Endothelial cell of umbilical vein (primary cell): ENCODE data around the gene GANC. TPM values are rescaled to one million over a fixed set of nuclear protein-coding genes. Genes with fewer than 3 reads are reported as not detected.

Source experiments
- BruUV-seq: library from RNA; stranded (reverse); fragments of 400-500 nt; replicated peaks from 2 replicates; lab custom pipeline; 2021; lab: Mats Ljungman, UMichigan
- CTCF ChIA-PET: fragments of 300-600, 350-600 bp; sonication (Branson Sonifier 250); formaldehyde crosslinking; loops from one replicate; lab custom pipeline; 2021; ENCODE audit warnings: antibody characterized with exemption, inconsistent platforms; lab: Charles Lee
- POLR2A ChIA-PET: fragments of 300-600, 350-600 bp; sonication (Branson Sonifier 250); formaldehyde crosslinking; loops from one replicate; lab custom pipeline; 2021; ENCODE audit warnings: antibody characterized with exemption, inconsistent platforms; lab: Charles Lee
- DNase-seq: peaks from one replicate; pipeline ENCODE4 v3.0.0-alpha.2; 2011; ENCODE audit warnings: low read depth, low spot score
- FAIRE-seq: peaks from 2 replicates; lab custom pipeline; 2011; peaks lifted over from hg19 to GRCh38; lab: Jason Lieb, UNC
- H2AFZ ChIP-seq: 2 replicates; pipeline ENCODE4 v1.6.0; 2012; ENCODE audit warnings: low read depth, low read length, control low read depth, inconsistent platforms
- H3K27ac ChIP-seq: 2 replicates; pipeline ENCODE4 v1.5.1; 2011; ENCODE audit warnings: low read depth, mild to moderate bottlenecking, control low read depth, low read length, moderate library complexity; ENCODE audit not compliant: insufficient read depth
- H3K27me3 ChIP-seq, 2 experiments: 2 replicates each; pipeline versions ENCODE4 v1.6.0 to v1.6.1; 2011; ENCODE audit warnings: low read length in 2 of 2, mixed read lengths in 1 of 2; ENCODE audit not compliant: control insufficient read depth in 2 of 2, insufficient read depth in 2 of 2
- H3K36me3 ChIP-seq, 2 experiments: 2 replicates in 1 of 2; 3 replicates in 1 of 2; pipeline ENCODE4 v1.5.1; 2011; ENCODE audit warnings: low read length in 2 of 2, mild to moderate bottlenecking in 1 of 2, moderate library complexity in 1 of 2; ENCODE audit not compliant: control insufficient read depth in 2 of 2, insufficient read depth in 2 of 2; ENCODE audit errors: extremely low read depth in 1 of 2
- H3K4me1 ChIP-seq: 3 replicates; pipeline ENCODE4 v1.5.1; 2011; ENCODE audit warnings: mild to moderate bottlenecking, low read length; ENCODE audit not compliant: control insufficient read depth, insufficient read depth; ENCODE audit errors: extremely low read depth
- H3K4me2 ChIP-seq: 2 replicates; pipeline ENCODE4 v1.6.1; 2011; ENCODE audit warnings: low read length, control low read depth, mixed read lengths; ENCODE audit not compliant: insufficient read depth
- H3K4me3 ChIP-seq, 3 experiments: fragments of 200-600 bp in 1 of 3; sonication (generic), shearing (Covaris generic) in 1 of 3; replicated peaks in 1 of 3; 2 replicates each; pipeline ENCODE4 v1.5.1; 2011 to 2016; ENCODE audit warnings: control low read depth in 3 of 3, low read length in 3 of 3, mild to moderate bottlenecking in 2 of 3, inconsistent platforms in 1 of 3, low read depth in 1 of 3, moderate library complexity in 1 of 3; ENCODE audit not compliant: insufficient read depth in 1 of 3
- H3K79me2 ChIP-seq: 2 replicates; pipeline ENCODE4 v1.6.0; 2012; ENCODE audit warnings: low read length, inconsistent platforms; ENCODE audit not compliant: control insufficient read depth, insufficient read depth
- H3K9ac ChIP-seq: replicated peaks from 2 replicates; pipeline ENCODE3; 2011; ENCODE audit warnings: low read length, control low read depth; ENCODE audit not compliant: insufficient read depth; ENCODE audit errors: extremely low read depth
- H3K9me1 ChIP-seq: replicated peaks from 3 replicates; pipeline ENCODE4 v1.6.0; 2011; ENCODE audit warnings: mild to moderate bottlenecking, low read length; ENCODE audit not compliant: control insufficient read depth, insufficient read depth; ENCODE audit errors: extremely low read depth
- H3K9me3 ChIP-seq: replicated peaks from 2 replicates; pipeline ENCODE4 v1.5.1; 2012; ENCODE audit warnings: low read length, inconsistent platforms; ENCODE audit not compliant: control insufficient read depth, insufficient read depth
- H4K20me1 ChIP-seq: replicated peaks from 2 replicates; pipeline ENCODE3; 2011; ENCODE audit warnings: mild to moderate bottlenecking, low read length; ENCODE audit not compliant: control insufficient read depth, insufficient read depth; ENCODE audit errors: extremely low read depth
- EZH2 ChIP-seq: IDR thresholded peaks from 2 replicates; pipeline ENCODE4 v1.6.1; 2012; ENCODE audit warnings: borderline replicate concordance, low read depth, mild to moderate bottlenecking, moderate library complexity, low read length, inconsistent platforms; ENCODE audit not compliant: severe bottlenecking
- FOS ChIP-seq: IDR thresholded peaks from 2 replicates; pipeline ENCODE4 v1.6.1; 2011; ENCODE audit warnings: mild to moderate bottlenecking, low read length, moderate library complexity, borderline replicate concordance; ENCODE audit not compliant: insufficient read depth
- GATA2 ChIP-seq: IDR thresholded peaks from 2 replicates; pipeline ENCODE4 v1.7.0; 2011; ENCODE audit warnings: low read depth, mild to moderate bottlenecking, moderate library complexity, mixed read lengths, low read length; ENCODE audit not compliant: insufficient read length, insufficient read depth
- JUN ChIP-seq: IDR thresholded peaks from 2 replicates; pipeline ENCODE4 v1.6.1; 2011; ENCODE audit warnings: borderline replicate concordance, low read depth; ENCODE audit not compliant: insufficient read length, insufficient read depth
- MYC ChIP-seq: IDR thresholded peaks from one replicate; pipeline ENCODE4 v1.6.1; 2011; ENCODE audit warnings: mild to moderate bottlenecking, low read depth, low read length
- POLR2A ChIP-seq: IDR thresholded peaks from 2 replicates; pipeline ENCODE4 v1.6.1; 2012; ENCODE audit warnings: low read depth, mild to moderate bottlenecking, control low read depth, low read length
- POLR2AphosphoS5 ChIP-seq: IDR thresholded peaks from 2 replicates; pipeline ENCODE4 v1.6.1; 2012; ENCODE audit warnings: low read depth, mild to moderate bottlenecking, control low read depth, low read length, moderate library complexity; ENCODE audit not compliant: insufficient read depth
- dilution Hi-C: fragments of 300-500 bp; cut with MboI; formaldehyde crosslinking; loops from one replicate; pipeline ENCODE4 v1.15.0; 2019; ENCODE audit warnings: low sequenced_read_pairs; ENCODE audit not compliant: extremely low pct_ligation_motif_present
- intact Hi-C: fragments of 100-400 bp; cut with micrococcal nuclease; formaldehyde crosslinking; loops from one replicate; pipeline ENCODE4 v1.10.0; 2022
- polyA plus RNA-seq, 4 experiments: library from polyadenylated mRNA; depleted of rRNA in 3 of 4; stranded (reverse) in 3 of 4; unstranded in 1 of 4; fragments of >200 nt; gene quantifications; 2 replicates each; pipeline versions ENCODE4 v1.2.1 to v1.2.3, GENCODE V29; 2011 to 2012; ENCODE audit warnings: missing spikeins in 1 of 4
- total RNA-seq: library from RNA; stranded (reverse); gene quantifications from 2 replicates; pipeline ENCODE4 v1.2.3, GENCODE V29; 2021
- TF ChIP-seq, protein P1 (sequence below): IDR thresholded peaks from 2 replicates; pipeline ENCODE4 v1.6.1; 2011; ENCODE audit not compliant: insufficient read depth, insufficient read length
- TF ChIP-seq, protein P2 (sequence below), 2 donors: IDR thresholded peaks; 1 replicate in 1 of 2; 2 replicates in 1 of 2; pipeline ENCODE4 v1.5.1; 2011; ENCODE audit warnings: low read length in 2 of 2, mild to moderate bottlenecking in 2 of 2, moderate library complexity in 2 of 2, control low read depth in 1 of 2, inconsistent platforms in 1 of 2, low read depth in 1 of 2; ENCODE audit not compliant: insufficient read depth in 1 of 2; ENCODE audit errors: extremely low read depth in 1 of 2

GANC gene
- total and polyA plus RNA-seq, 2 donors (not counting 3 experiments of a cell fraction or from before 2014, with no cell fraction given): 8.5 to 17.8 TPM

DNA sequence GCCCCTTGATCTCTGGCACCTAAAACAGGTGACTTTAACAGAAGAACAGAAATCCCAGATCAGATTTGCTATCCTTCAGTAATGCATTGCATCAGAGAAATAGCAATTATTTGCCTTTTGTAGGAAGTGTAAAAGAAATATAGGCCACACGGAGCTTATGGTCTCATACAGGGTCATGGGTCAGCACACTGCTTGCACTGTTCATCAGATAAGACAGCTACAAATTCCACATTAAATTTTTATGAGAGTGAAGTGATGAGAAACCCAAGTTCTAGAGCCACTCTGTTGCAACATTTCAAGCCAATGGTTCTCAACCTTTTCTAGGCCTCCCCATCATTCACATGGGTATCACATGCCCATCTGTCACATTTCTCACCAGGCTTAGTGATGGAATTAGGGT lies 33.7 kb downstream of the GANC start:
- Histone ChIP-seq H4K20me1 (no peaks in the 10 kb centered on the region), H3K27me3 (no peaks in the 10 kb centered on the region), H3K79me2 (no peaks in the 10 kb centered on the region), H3K27ac (no peak overlapping the region), H3K9me1 (no peaks in the 10 kb centered on the region), H3K36me3 (peaks cover 0 to 2% of the 10 kb centered on the region in 2 experiments), H2AFZ (no peak overlapping the region), H3K9ac (no peak overlapping the region), H3K4me1 (no peaks in the 10 kb centered on the region), H3K4me3 (no peak overlapping the region), H3K4me2 (no peak overlapping the region), H3K9me3 (no peaks in the 10 kb centered on the region)
- POLR2A ChIA-PET: no interaction called here
- TF ChIP-seq, protein P1, sequence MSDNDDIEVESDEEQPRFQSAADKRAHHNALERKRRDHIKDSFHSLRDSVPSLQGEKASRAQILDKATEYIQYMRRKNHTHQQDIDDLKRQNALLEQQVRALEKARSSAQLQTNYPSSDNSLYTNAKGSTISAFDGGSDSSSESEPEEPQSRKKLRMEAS: no peak
- TF ChIP-seq POLR2A: no peak
- TF ChIP-seq GATA2: no peak
- no peak for TF ChIP-seq MYC
- TF ChIP-seq, protein P2, sequence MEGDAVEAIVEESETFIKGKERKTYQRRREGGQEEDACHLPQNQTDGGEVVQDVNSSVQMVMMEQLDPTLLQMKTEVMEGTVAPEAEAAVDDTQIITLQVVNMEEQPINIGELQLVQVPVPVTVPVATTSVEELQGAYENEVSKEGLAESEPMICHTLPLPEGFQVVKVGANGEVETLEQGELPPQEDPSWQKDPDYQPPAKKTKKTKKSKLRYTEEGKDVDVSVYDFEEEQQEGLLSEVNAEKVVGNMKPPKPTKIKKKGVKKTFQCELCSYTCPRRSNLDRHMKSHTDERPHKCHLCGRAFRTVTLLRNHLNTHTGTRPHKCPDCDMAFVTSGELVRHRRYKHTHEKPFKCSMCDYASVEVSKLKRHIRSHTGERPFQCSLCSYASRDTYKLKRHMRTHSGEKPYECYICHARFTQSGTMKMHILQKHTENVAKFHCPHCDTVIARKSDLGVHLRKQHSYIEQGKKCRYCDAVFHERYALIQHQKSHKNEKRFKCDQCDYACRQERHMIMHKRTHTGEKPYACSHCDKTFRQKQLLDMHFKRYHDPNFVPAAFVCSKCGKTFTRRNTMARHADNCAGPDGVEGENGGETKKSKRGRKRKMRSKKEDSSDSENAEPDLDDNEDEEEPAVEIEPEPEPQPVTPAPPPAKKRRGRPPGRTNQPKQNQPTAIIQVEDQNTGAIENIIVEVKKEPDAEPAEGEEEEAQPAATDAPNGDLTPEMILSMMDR (IDR thresholded peaks at IDR 0.05; ENCODE audit: extremely low read depth in 1 of 2, insufficient read depth in 1 of 2, low read depth in 1 of 2, low read length in 2 of 2): no peak
- no peak for TF ChIP-seq POLR2AphosphoS5
- TF ChIP-seq EZH2: no peak
- TF ChIP-seq JUN: no peak
- no peak for TF ChIP-seq FOS
- DNase-seq (no peak), FAIRE-seq (no peak)
- intact Hi-C loops: no loop called here
- CTCF ChIA-PET: interaction anchor here (1.3 to 1.4 kb wide), 2 partner anchors 11 to 25 kb away, joined by 3 read pairs; no protein-coding TSS in a partner anchor
- no TSS peak for BruUV-seq
- dilution Hi-C loops: no loop called here
